ENCODE data around the gene CFAP45.

DNA sequence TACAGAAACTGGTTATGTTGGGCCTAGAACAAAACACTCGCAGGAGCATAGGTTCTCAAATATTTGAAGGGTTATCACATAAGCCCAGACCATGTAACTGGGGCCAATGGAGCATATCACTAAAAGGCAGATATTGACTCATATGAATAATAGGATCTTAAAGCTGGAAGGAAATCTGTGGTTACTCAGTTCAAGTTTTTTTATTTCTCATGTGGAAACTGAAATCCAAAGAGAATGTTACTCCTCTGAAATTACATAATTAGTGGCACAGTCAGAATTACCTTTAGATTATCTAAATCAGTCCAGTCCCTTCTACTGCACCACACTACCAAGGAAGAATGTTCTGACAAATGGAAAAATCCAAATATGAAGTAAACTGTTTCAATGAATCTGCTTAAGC lies 61.2 kb downstream of the CFAP45 start:
- TF ChIP-seq, protein P1, sequence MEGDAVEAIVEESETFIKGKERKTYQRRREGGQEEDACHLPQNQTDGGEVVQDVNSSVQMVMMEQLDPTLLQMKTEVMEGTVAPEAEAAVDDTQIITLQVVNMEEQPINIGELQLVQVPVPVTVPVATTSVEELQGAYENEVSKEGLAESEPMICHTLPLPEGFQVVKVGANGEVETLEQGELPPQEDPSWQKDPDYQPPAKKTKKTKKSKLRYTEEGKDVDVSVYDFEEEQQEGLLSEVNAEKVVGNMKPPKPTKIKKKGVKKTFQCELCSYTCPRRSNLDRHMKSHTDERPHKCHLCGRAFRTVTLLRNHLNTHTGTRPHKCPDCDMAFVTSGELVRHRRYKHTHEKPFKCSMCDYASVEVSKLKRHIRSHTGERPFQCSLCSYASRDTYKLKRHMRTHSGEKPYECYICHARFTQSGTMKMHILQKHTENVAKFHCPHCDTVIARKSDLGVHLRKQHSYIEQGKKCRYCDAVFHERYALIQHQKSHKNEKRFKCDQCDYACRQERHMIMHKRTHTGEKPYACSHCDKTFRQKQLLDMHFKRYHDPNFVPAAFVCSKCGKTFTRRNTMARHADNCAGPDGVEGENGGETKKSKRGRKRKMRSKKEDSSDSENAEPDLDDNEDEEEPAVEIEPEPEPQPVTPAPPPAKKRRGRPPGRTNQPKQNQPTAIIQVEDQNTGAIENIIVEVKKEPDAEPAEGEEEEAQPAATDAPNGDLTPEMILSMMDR (conservative IDR thresholded peaks at IDR 0.05; ENCODE audit: low read length) = no peak
- TF ChIP-seq EZH2phosphoT487 (IDR thresholded peaks at IDR 0.05; ENCODE audit: borderline replicate concordance, low read depth, low read length) = no peak

All from OCI-LY7 (cell line).